Liver (tissue), 3 donors: ENCODE results near the gene CSF2RB.

Source experiments
- CTCF ChIP-seq: fragments of 150-350 bp; IDR thresholded peaks from 2 replicates; pipeline ENCODE4 v1.5.1; 2017; ENCODE audit warnings: improper control_type of control experiment, low read depth, low read length; ENCODE audit not compliant: missing input control
- GABPA ChIP-seq, 2 donors: IDR thresholded peaks in 1 of 2; conservative IDR thresholded peaks in 1 of 2; 2 replicates each; pipeline ENCODE4 v1.6.1; 2016; ENCODE audit warnings: antibody characterized with exemption in 2 of 2, mild to moderate bottlenecking in 1 of 2, moderate library complexity in 1 of 2
- HNF4A ChIP-seq, 2 donors: conservative IDR thresholded peaks; 2 replicates each; pipeline ENCODE4 v1.6.1; 2016; ENCODE audit warnings: antibody characterized with exemption in 2 of 2, mild to moderate bottlenecking in 2 of 2
- JUND ChIP-seq, 2 donors: IDR thresholded peaks; 2 replicates each; pipeline ENCODE4 v1.6.1; 2016; ENCODE audit warnings: antibody characterized with exemption in 2 of 2
- MAX ChIP-seq: IDR thresholded peaks from 2 replicates; pipeline ENCODE4 v1.6.1; 2016; ENCODE audit warnings: antibody characterized with exemption
- REST ChIP-seq: IDR thresholded peaks from 2 replicates; pipeline ENCODE4 v1.6.1; 2016; ENCODE audit warnings: antibody characterized with exemption, mild to moderate bottlenecking
- SP1 ChIP-seq: IDR thresholded peaks from 2 replicates; pipeline ENCODE4 v1.6.1; 2018; ENCODE audit warnings: antibody characterized with exemption, mild to moderate bottlenecking
- TAF1 ChIP-seq: conservative IDR thresholded peaks from 2 replicates; pipeline ENCODE4 v1.6.1; 2016; ENCODE audit warnings: antibody characterized with exemption, mild to moderate bottlenecking
- YY1 ChIP-seq: IDR thresholded peaks from 2 replicates; pipeline ENCODE4 v1.6.1; 2016; ENCODE audit warnings: antibody characterized with exemption, mild to moderate bottlenecking
- TF ChIP-seq, protein P1 (sequence below): IDR thresholded peaks from 2 replicates; pipeline ENCODE4 v1.6.1; 2016; ENCODE audit warnings: antibody characterized with exemption
- TF ChIP-seq, protein P2 (sequence below): IDR thresholded peaks from 2 replicates; pipeline ENCODE4 v1.6.1; 2016; ENCODE audit warnings: antibody characterized with exemption
- donor health status: healthy.
- donor health status: healthy.

GRCh38 chr22:36885474-36885873 is 28.0 kb upstream of the CSF2RB start:
- TF ChIP-seq GABPA (IDR thresholded peaks at IDR 0.05 in 1 of 2, conservative IDR thresholded peaks at IDR 0.05 in 1 of 2) (no peak), CTCF (no peak), JUND (IDR thresholded peaks at IDR 0.05) (no peak), MAX (no peak), HNF4A (conservative IDR thresholded peaks at IDR 0.05) (no peak), REST (no peak), SP1 (no peak), TAF1 (no peak), YY1 (no peak)
- TF ChIP-seq, protein P1, sequence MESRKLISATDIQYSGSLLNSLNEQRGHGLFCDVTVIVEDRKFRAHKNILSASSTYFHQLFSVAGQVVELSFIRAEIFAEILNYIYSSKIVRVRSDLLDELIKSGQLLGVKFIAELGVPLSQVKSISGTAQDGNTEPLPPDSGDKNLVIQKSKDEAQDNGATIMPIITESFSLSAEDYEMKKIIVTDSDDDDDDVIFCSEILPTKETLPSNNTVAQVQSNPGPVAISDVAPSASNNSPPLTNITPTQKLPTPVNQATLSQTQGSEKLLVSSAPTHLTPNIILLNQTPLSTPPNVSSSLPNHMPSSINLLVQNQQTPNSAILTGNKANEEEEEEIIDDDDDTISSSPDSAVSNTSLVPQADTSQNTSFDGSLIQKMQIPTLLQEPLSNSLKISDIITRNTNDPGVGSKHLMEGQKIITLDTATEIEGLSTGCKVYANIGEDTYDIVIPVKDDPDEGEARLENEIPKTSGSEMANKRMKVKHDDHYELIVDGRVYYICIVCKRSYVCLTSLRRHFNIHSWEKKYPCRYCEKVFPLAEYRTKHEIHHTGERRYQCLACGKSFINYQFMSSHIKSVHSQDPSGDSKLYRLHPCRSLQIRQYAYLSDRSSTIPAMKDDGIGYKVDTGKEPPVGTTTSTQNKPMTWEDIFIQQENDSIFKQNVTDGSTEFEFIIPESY: no peak
- TF ChIP-seq, protein P2, sequence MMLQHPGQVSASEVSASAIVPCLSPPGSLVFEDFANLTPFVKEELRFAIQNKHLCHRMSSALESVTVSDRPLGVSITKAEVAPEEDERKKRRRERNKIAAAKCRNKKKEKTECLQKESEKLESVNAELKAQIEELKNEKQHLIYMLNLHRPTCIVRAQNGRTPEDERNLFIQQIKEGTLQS: no peak
